ENCODE results near the gene WDR18.

The WDR18 gene

GRCh38 chr19:993831-994393, 9.8 kb downstream of the WDR18 start:
- DNase-seq, result no peak

- no peak for DNase-seq
Observed at GRCh38 chr19:994516-994915, 10.4 kb downstream of the WDR18 start.

- peak; percentile 76 for DNase-seq
Observed at GRCh38 chr19:995051-995827, 11.1 kb downstream of the WDR18 start.

DNA sequence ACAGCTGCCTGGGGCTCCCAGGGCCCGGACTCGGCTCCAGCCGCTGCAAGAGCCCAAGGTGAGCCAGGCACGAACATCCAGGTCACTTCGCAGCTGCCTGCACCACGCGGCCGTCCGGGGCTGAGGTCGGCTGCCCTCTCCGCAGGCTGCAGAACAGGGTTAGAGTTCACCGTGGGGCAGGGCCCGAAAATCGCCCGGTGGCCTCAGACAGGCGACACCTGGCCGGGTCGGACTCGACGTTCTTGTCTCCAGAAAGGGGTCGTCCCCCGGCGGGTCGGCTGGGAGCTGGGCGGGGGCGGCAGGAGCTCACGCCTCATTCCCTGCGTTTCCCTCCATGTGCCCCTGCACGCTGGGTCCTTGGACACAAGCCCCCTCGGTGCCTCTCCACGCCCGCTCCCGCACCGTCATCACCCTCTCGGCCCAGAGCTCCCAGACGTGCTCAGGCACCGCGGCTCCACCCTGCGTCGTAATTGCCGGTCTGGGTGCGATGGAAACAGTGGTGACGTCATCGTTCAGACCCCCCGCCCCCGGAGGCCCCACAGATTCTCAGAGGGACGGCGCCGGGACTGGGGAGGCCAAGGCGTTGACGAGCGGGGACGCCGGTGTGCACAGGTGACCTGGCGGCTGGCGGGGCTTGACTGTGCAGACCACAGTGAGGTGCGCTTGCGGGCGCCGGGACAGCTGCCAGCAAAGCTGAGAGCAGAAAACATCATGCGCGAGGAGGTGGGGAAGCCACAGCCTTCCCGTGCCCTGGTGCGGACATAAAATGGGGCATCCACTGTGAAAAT, 12.1 kb downstream of the WDR18 start:
- peak; percentile 77 for DNase-seq

DNA sequence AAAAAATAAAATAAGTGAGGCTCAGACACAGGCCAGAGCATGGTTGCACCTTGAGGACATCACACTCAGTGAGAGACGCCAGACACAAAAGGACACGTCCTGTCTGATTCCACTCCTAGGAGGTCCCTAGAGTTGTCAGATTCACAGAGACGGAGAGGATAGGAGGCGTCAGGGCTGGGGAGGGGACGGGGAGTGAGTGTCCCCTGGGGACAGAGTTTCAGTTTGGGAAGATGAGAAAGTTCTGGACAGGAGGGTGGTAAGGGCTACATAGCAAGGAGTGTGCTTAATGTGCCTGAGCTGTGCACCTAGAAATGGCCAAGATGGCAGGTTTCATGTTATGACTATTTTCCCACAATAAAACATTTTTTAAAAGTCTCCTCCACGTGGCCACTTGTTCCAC, 13.9 kb downstream of the WDR18 start:
- no peak for DNase-seq

DNA sequence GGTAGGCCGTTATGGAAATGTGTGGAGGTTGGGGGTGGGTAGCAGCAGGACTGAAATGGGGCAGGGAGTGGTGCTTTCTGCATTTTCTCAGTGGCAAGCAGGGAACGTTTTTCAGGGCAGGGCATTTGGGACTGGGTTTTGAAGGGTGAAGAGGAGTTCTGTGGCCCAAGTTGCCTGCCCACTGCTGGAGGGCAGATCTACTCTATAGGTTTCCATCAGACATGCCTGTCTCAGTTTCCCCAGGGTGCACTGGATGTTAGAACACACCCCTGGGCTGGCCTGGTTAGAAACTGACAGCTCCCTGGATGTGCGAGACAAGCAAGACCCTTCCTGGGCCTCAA, 15.2 kb downstream of the WDR18 start:
- no peak for DNase-seq

- no peak for DNase-seq
Observed at GRCh38 chr19:1000095-1000494, 15.9 kb downstream of the WDR18 start, which contains the start of gene GRIN3B. TSS of gene GRIN3B (plus strand) at chr19:1000419. CDS start at chr19:1000438, 19 bp downstream.

GRCh38 chr19:1000591-1001537, 16.7 kb downstream of the WDR18 start:
- no peak for DNase-seq

GRCh38 chr19:1001538-1002166, 17.5 kb downstream of the WDR18 start:
- no peak for DNase-seq

DNA sequence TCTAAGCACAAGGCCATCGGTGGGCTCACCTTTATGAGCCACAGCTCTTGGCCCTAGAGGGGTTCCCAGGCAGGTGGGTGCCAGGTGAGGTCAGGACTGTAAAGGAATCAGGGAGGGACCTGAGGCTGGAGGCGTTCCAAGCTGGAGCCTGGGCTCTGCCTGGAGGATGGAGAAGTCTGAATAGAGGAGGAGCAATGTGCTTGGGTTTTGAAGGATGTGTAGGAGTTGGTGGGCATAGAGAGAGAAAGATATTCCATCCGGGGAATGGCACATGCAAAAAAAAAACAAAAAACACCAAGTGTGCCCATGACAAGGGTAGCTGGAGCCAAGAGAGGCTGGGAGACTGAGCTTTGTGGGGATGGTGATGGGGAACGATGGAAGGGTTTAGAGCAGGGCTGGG, 18.5 kb downstream of the WDR18 start:
- no peak for DNase-seq

DNA sequence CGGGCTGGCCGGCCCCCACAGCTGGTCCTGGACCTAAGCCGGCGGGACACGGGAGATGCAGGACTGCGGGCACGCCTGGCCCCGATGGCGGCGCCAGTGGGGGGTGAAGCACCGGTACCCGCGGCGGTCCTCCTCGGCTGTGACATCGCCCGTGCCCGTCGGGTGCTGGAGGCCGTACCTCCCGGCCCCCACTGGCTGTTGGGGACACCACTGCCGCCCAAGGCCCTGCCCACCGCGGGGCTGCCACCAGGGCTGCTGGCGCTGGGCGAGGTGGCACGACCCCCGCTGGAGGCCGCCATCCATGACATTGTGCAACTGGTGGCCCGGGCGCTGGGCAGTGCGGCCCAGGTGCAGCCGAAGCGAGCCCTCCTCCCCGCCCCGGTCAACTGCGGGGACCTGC, 19.1 kb downstream of the WDR18 start:
- DNase-seq, result no peak

DNA sequence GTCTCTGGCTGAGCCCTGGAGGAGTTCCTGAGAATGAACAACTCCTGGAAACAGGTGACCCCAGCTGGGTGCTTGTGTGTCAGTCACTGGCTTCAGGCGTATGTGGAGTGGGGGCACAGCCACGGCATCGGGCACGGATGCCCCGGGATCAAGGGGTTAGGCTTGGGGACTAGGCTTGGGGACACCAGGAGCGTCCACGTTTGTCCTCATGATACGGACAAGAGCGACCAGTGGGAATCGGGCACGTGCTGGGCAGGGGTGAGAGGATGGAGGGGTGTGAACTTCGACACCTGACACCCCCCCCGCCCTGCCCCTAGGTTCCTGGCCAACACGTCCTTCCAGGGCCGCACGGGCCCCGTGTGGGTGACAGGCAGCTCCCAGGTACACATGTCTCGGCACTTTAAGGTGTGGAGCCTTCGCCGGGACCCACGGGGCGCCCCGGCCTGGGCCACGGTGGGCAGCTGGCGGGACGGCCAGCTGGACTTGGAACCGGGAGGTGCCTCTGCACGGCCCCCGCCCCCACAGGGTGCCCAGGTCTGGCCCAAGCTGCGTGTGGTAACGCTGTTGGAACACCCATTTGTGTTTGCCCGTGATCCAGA, 20.2 kb downstream of the WDR18 start:
- DNase-seq, result no peak

GRCh38 chr19:1004803-1005664, 20.9 kb downstream of the WDR18 start:
- DNase-seq, result no peak

DNA sequence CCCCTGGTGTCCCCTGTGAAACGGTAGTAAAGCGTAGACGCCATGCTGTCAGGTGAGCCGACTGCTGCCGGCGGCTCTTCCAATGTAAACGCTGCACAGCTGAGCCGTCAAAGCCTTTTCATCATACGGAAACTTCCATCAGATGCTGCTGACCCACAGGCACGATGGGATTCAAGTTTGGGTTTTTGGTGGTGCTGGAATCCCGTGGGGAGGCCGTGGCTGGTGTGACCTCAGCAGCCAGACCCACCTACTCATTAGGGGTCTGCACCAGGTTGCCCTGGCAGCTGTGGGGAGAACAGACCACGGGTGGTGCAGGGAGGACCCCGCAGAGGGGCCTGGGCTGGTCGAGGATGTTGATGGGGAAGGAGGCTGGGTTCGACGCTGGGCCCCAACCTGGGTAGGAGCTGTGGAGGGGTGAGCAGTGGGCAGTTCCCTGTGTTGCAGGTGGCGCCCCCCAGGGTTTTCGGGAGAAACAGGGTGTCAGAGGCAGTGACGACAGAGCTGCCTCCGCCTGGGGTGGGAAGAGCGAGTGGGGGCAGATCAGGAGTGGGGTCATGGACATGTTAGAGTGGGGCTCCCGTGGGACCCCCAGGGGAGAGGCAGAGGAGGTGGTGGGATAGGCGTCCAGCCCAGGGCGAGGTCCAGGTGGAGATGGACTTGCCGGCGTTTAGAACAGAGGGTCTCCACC, 22.7 kb downstream of the WDR18 start:
- no peak for DNase-seq

- no peak for DNase-seq
Observed at GRCh38 chr19:1007399-1008251, 23.5 kb downstream of the WDR18 start.

GRCh38 chr19:1008268-1009040, 24.3 kb downstream of the WDR18 start:
- DNase-seq, result no peak

GRCh38 chr19:1009041-1009980, 25.2 kb downstream of the WDR18 start:
- no peak for DNase-seq
